Body of pancreas (tissue), 4 donors: ENCODE measurements around the gene NRG3. TPM values are rescaled to one million over a fixed set of nuclear protein-coding genes. Genes with fewer than 3 reads are reported as not detected.

ENCODE experiments used
- ATAC-seq: fragments of 150-250 bp; one replicate; pipeline ENCODE4 v1.9.1; 2016
- DNase-seq, 4 donors: peaks; one replicate each; pipeline ENCODE4 v3.0.0-alpha.2; 2019
- H3K27ac ChIP-seq, 4 donors: fragments of 200-600 bp; sonication (generic); 1 replicate in 3 of 4; 2 replicates in 1 of 4; pipeline versions ENCODE4 v1.5.1 to v1.6.1; 2016 to 2019; ENCODE audit warnings: mild to moderate bottlenecking in 1 of 4, mixed read lengths in 1 of 4, moderate library complexity in 1 of 4
- H3K27me3 ChIP-seq, 2 donors: fragments of 200-600 bp; sonication (generic); one replicate each; pipeline ENCODE4 v1.6.0; 2016; ENCODE audit warnings: mild to moderate bottlenecking in 1 of 2
- H3K36me3 ChIP-seq, 2 donors: fragments of 200-600 bp; sonication (generic); replicated peaks in 1 of 2; 2 replicates each; pipeline ENCODE4 v1.5.1; 2016; ENCODE audit warnings: low read depth in 2 of 2; ENCODE audit not compliant: insufficient read depth in 1 of 2
- H3K4me1 ChIP-seq: fragments of 200-600 bp; sonication (generic); one replicate; pipeline ENCODE4 v1.6.0; 2016
- H3K4me3 ChIP-seq, 2 donors: fragments of 200-600 bp; sonication (generic); 1 replicate in 1 of 2; 2 replicates in 1 of 2; pipeline ENCODE4 v1.5.1; 2016 to 2019
- H3K9me3 ChIP-seq, 3 donors: fragments of 200-600 bp; sonication (generic); 1 replicate in 2 of 3; 2 replicates in 1 of 3; pipeline ENCODE4 v1.5.1; 2016
- POLR2A ChIP-seq, 3 donors: fragments of 450-650 bp; IDR thresholded peaks; one replicate each; pipeline ENCODE4 v1.6.1; 2016; ENCODE audit warnings: antibody characterized with exemption in 3 of 3, mild to moderate bottlenecking in 2 of 3
- WGBS, 2 donors: methylation state at CpG; one replicate each; pipeline ENCODE4 v1.1.5; 2017; 5-methylcytosine and 5-hydroxymethylcytosine counted together
- intact Hi-C: fragments of 100-400 bp; cut with DNase I; formaldehyde crosslinking; loops from one replicate; pipeline ENCODE4 v1.15.1; 2023
- total RNA-seq, 2 donors: library from RNA; depleted of rRNA; stranded (reverse); fragments of >200 nt; gene quantifications; one replicate each; pipeline ENCODE4 v1.1.0, GENCODE V29; 2016
- TF ChIP-seq, protein P1 (sequence below), 7 experiments: fragments of 450-650 bp in 4 of 7; fragments of 200-600 bp in 3 of 7; sonication (generic) in 3 of 7; IDR thresholded peaks; one replicate each; pipeline ENCODE4 v1.5.1; 2016 to 2019; ENCODE audit warnings: antibody characterized with exemption in 7 of 7

Gene NRG3
- total RNA-seq, 2 donors from 2014 or later, result 0.26 TPM; not detected in 1

DNA sequence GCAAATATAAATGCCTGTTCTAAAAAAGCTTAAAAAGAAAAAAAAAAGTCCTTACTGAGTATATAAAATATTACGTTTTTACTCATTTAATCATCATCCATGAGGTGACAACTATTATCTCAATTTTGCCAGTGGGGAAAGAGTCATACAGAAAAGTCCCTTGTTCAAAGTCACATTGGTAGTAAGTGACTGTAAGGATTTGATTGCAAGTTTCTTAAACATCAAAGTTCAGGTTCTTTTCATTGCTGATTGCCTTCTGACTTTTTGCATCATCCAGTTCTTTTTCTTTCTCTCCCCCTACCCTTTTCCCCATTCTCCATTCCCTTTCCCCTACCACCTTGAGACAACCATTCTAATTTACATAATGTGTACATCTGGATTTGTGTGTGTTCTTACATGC is 363.3 kb downstream of the NRG3 start:
- Histone ChIP-seq H3K27me3 (no peaks in the 10 kb centered on the region), H3K27ac (no peak overlapping the region), H3K4me3 (no peak overlapping the region), H3K36me3 (no peaks in the 10 kb centered on the region), H3K9me3 (no peaks in the 10 kb centered on the region), H3K4me1 (no peaks in the 10 kb centered on the region)
- intact Hi-C loops, result no loop called here
- TF ChIP-seq, protein P1, sequence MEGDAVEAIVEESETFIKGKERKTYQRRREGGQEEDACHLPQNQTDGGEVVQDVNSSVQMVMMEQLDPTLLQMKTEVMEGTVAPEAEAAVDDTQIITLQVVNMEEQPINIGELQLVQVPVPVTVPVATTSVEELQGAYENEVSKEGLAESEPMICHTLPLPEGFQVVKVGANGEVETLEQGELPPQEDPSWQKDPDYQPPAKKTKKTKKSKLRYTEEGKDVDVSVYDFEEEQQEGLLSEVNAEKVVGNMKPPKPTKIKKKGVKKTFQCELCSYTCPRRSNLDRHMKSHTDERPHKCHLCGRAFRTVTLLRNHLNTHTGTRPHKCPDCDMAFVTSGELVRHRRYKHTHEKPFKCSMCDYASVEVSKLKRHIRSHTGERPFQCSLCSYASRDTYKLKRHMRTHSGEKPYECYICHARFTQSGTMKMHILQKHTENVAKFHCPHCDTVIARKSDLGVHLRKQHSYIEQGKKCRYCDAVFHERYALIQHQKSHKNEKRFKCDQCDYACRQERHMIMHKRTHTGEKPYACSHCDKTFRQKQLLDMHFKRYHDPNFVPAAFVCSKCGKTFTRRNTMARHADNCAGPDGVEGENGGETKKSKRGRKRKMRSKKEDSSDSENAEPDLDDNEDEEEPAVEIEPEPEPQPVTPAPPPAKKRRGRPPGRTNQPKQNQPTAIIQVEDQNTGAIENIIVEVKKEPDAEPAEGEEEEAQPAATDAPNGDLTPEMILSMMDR (IDR thresholded peaks at IDR 0.05), result no peak
- no peak for TF ChIP-seq POLR2A (IDR thresholded peaks at IDR 0.05)
- ATAC-seq (no peak), DNase-seq (no peak)
- 51 to 54% methylated on average over 1 of the region's 1 CpG for WGBS, 2 donors

DNA sequence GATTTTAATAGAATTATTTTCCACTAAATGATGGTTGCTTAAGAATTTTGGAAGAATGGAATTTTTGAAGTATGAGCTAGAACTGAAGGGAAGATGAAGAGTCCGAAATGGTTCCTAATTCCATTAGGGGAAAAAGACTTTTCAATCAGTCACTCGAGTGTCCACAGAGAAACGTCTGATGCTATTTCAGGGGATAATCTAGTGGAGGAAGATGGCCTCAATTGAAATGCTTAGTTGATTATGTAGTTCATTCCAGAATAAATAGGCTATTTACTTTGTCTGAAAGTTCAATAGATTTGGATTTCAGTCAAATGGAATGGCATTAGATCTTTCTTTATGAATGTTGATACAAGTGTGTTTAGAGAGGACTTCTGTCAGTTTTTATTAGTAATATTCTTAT is 365.4 kb downstream of the NRG3 start:
- no peak overlapping the region for H3K27ac ChIP-seq
- H3K36me3 ChIP-seq, result no peaks in the 10 kb centered on the region
- no peaks in the 10 kb centered on the region for H3K4me1 ChIP-seq
- ATAC-seq (no peak), DNase-seq (no peak)
- intact Hi-C loops, result no loop called here
- TF ChIP-seq, protein P1 (IDR thresholded peaks at IDR 0.05), result no peak
- TF ChIP-seq POLR2A (IDR thresholded peaks at IDR 0.05), result no peak
- H3K4me3 ChIP-seq, result no peak overlapping the region
- H3K9me3 ChIP-seq, result no peaks in the 10 kb centered on the region
- no peaks in the 10 kb centered on the region for H3K27me3 ChIP-seq
- WGBS, 2 donors, result 71 to 75% methylated on average over 3 of the region's 3 CpGs

DNA sequence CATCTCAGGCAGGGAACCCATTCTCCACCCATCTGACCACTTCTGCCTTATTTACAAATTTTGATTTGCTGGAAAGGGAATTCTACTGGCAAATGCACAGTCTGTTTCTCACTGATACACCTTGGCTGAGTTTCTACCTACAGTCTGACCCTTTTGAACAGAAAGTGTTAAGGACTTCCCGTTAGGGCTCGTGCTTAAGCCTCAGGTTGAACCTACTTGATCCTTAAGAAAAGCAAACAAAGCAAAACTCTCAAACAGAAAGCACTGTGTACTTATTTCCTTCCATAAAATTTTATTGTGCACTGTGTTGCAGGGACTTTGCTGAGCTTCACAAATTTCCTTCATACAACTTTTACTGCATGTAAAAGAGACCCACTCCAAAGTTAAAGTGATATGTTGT is 367.8 kb downstream of the NRG3 start:
- Histone ChIP-seq H3K36me3 (no peaks in the 10 kb centered on the region), H3K4me3 (no peak overlapping the region), H3K27ac (no peak overlapping the region), H3K4me1 (no peaks in the 10 kb centered on the region), H3K27me3 (no peaks in the 10 kb centered on the region), H3K9me3 (no peaks in the 10 kb centered on the region)
- no peak for ATAC-seq
- DNase-seq, result no peak
- intact Hi-C loops, result no loop called here
- TF ChIP-seq, protein P1 (IDR thresholded peaks at IDR 0.05), result no peak
- no peak for TF ChIP-seq POLR2A (IDR thresholded peaks at IDR 0.05)
- WGBS, 2 donors, result 61 to 77% methylated on average over 2 of the region's 2 CpGs

DNA sequence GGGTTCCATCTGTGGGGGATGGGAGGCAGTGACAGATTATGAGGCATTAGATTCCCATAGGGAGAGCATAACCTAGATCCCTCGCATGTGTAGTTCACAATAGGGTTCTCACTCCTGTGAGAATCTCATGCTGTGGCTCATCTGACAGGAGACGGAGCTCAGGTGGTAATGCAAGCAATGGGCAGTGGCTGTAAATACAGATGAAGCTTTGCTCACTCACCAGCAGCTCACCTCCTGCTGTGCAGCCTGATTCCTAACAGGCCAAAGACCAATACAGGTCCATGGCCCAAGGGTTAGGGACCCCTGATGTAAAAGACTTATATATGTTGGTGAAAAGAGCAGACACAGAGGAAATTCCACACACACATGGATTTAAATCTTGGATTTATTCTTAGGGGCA is 370.2 kb downstream of the NRG3 start:
- TF ChIP-seq, protein P1 (IDR thresholded peaks at IDR 0.05), result no peak
- TF ChIP-seq POLR2A (IDR thresholded peaks at IDR 0.05), result no peak

DNA sequence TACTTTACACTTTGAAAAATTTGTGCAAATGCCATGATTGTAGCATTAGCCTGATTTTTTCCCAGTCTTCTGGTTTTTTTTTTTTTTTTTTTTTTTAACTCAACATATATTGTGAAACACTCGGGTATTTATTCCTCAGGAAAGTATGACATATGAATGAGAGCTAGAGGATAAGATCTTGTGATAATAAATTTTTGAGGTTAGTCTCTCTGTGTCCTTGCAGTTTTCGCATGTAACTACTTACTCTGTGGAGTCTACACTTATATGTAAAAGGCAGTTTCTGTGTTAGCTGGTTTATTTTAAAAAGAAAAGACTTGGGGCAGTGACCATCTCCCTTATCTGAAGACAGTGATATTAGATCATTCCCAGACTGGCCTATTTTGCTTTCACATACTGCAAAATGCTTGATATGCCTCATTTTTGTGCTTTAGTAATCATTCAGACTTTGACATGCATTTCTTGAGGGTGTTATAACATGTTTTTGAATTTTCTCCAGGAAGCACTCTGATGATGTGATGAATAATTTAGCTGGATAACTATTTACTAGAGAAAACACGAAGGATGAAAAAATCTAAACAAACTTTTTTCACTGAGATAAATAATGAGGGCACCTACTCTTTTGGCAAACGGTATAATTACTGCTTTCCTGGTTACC is 371.0 kb downstream of the NRG3 start:
- H3K36me3 ChIP-seq, result no peaks in the 10 kb centered on the region
- H3K4me1 ChIP-seq, result no peaks in the 10 kb centered on the region
- H3K9me3 ChIP-seq, result no peaks in the 10 kb centered on the region
- intact Hi-C loops, result no loop called here
- no peak for ATAC-seq
- no peak overlapping the region for H3K4me3 ChIP-seq
- H3K27me3 ChIP-seq, result no peaks in the 10 kb centered on the region
- 63 to 67% methylated on average over 4 of the region's 4 CpGs for WGBS, 2 donors
- no peak for DNase-seq
- H3K27ac ChIP-seq, result no peak overlapping the region
- TF ChIP-seq POLR2A (IDR thresholded peaks at IDR 0.05), result no peak
- TF ChIP-seq, protein P1 (IDR thresholded peaks at IDR 0.05), result no peak

More for the DNA sequence above, 370.2 kb downstream of the NRG3 start:
- 67 to 68% methylated on average over 2 of the region's 2 CpGs for WGBS, 2 donors
- Histone ChIP-seq H3K9me3 (no peaks in the 10 kb centered on the region), H3K27ac (no peak overlapping the region), H3K27me3 (no peaks in the 10 kb centered on the region), H3K4me1 (no peaks in the 10 kb centered on the region), H3K36me3 (no peaks in the 10 kb centered on the region), H3K4me3 (no peak overlapping the region)
- DNase-seq, result no peak
- ATAC-seq, result no peak
- intact Hi-C loops, result no loop called here
